Kidney (tissue), 14 donors: ENCODE data around the gene TACC3. TPM values are rescaled to one million over a fixed set of nuclear protein-coding genes. Genes with fewer than 3 reads are reported as not detected.

Source experiments
- DNase-seq, 5 donors: peaks; one replicate each; pipeline ENCODE4 v3.0.0-alpha.2; 2013 to 2020
- FAIRE-seq: peaks from 2 replicates; lab custom pipeline; 2012; peaks lifted over from hg19 to GRCh38; lab: Jason Lieb, UNC
- H3K27ac ChIP-seq, 2 donors: one replicate each; pipeline ENCODE4 v1.7.0; 2013; ENCODE audit warnings: low read depth in 2 of 2, low read length in 2 of 2, inconsistent platforms in 1 of 2
- H3K27me3 ChIP-seq: one replicate; pipeline ENCODE4 v1.7.1; 2013; ENCODE audit warnings: low read length, inconsistent platforms; ENCODE audit not compliant: control insufficient read depth, insufficient read depth
- H3K36me3 ChIP-seq, 3 donors: one replicate each; pipeline versions ENCODE4 v1.7.0 to v1.7.1; 2013; ENCODE audit warnings: low read length in 3 of 3, control low read depth in 1 of 3, inconsistent platforms in 1 of 3; ENCODE audit not compliant: insufficient read depth in 3 of 3, control insufficient read depth in 2 of 3
- H3K4me1 ChIP-seq, 3 donors: one replicate each; pipeline versions ENCODE4 v1.7.0 to v1.7.1; 2013; ENCODE audit warnings: low read length in 3 of 3, inconsistent platforms in 1 of 3, low read depth in 1 of 3; ENCODE audit not compliant: control insufficient read depth in 2 of 3, insufficient read depth in 2 of 3
- H3K4me3 ChIP-seq, 3 donors: one replicate each; pipeline versions ENCODE4 v1.7.0 to v1.8.1; 2013; ENCODE audit warnings: low read length in 3 of 3, control low read depth in 1 of 3, inconsistent platforms in 1 of 3
- H3K9ac ChIP-seq, 3 donors: one replicate each; pipeline versions ENCODE4 v1.7.0 to v1.7.1; 2013; ENCODE audit warnings: low read length in 3 of 3, control low read depth in 1 of 3, inconsistent platforms in 1 of 3
- H3K9me3 ChIP-seq, 3 donors: one replicate each; pipeline versions ENCODE4 v1.7.0 to v1.7.1; 2013; ENCODE audit warnings: low read length in 3 of 3, control low read depth in 1 of 3, inconsistent platforms in 1 of 3; ENCODE audit not compliant: control insufficient read depth in 2 of 3, insufficient read depth in 1 of 3
- CTCF ChIP-seq: IDR thresholded peaks from 3 replicates; pipeline ENCODE4 v1.5.1; 2012; ENCODE audit warnings: mild to moderate bottlenecking, moderate library complexity, borderline replicate concordance; ENCODE audit not compliant: insufficient read depth; ENCODE audit errors: extremely low read depth
- intact Hi-C: fragments of 100-400 bp; cut with DNase I; formaldehyde crosslinking; loops from one replicate; pipeline ENCODE4 v1.11.1; 2022
- polyA plus RNA-seq: library from polyadenylated mRNA; stranded (reverse); fragments of 350-450 nt; fragmentation: Illumina TruSeq; extraction: RNeasy Lipid Tissue Mini Kit (QIAGEN cat#74804); gene quantifications from one replicate; pipeline ENCODE4 v1.2.3, GENCODE V29; 2014; ENCODE audit warnings: low read depth, low replicate concordance; ENCODE audit not compliant: insufficient read depth
- total RNA-seq: library from RNA; stranded (reverse); fragmentation: NEBNext Ultra II Directional; extraction: Animal tissue kit (Norgen Biotek cat#: 25700); gene quantifications from one replicate; pipeline ENCODE4 v1.2.1, GENCODE V29; 2021
- donor health status: control.
- donor health status: control.
- donor health status: control.
- donor health status: control.
- donor health status: control.
- donor health status: DM: yes; HTN: yes; CAD: no.
- donor health status: Normal renal cell carcinoma (clear cell type).

The TACC3 gene
- total and polyA plus RNA-seq, 2 donors from 2014 or later = 4.9 to 12.2 TPM

GRCh38 chr4:1768367-1769034 is 47.2 kb downstream of the TACC3 start:
- no peak for TF ChIP-seq CTCF
- DNase-seq (peak in 4 of 5 donors; percentile 70 to 86 (median 80)), FAIRE-seq (no peak)
- Histone ChIP-seq H3K27me3 (no peaks in the 10 kb centered on the region), H3K4me3 (peak overlapping the region in 1 of 3 donors; percentile 13), H3K27ac (peak overlapping the region in 1 of 2 donors; percentile 63), H3K4me1 (peaks cover 0 to 20% (median 3%) of the 10 kb centered on the region in 3 donors), H3K9me3 (no peaks in the 10 kb centered on the region), H3K36me3 (no peaks in the 10 kb centered on the region), H3K9ac (peak overlapping the region in 1 of 3 donors; percentile 7)
- intact Hi-C loops = no loop called here

GRCh38 chr4:1769692-1770091 is 48.4 kb downstream of the TACC3 start:
- no peak for FAIRE-seq
- no peak overlapping the region for H3K4me3 ChIP-seq
- H3K9me3 ChIP-seq = no peaks in the 10 kb centered on the region
- intact Hi-C loops = no loop called here
- no peak overlapping the region for H3K9ac ChIP-seq
- H3K27ac ChIP-seq = no peak overlapping the region
- H3K27me3 ChIP-seq = no peaks in the 10 kb centered on the region
- DNase-seq = no peak
- TF ChIP-seq CTCF = no peak
- H3K4me1 ChIP-seq = peaks cover 0 to 17% (median 3%) of the 10 kb centered on the region in 3 donors
- no peaks in the 10 kb centered on the region for H3K36me3 ChIP-seq

- FAIRE-seq (no peak), DNase-seq (peak in 4 of 5 donors; percentile 51 to 79 (median 70))
- H3K9ac ChIP-seq = no peak overlapping the region
- no peaks in the 10 kb centered on the region for H3K27me3 ChIP-seq
- intact Hi-C loops = no loop called here
- H3K9me3 ChIP-seq = no peaks in the 10 kb centered on the region
- H3K4me1 ChIP-seq = peaks cover 0 to 17% (median 3%) of the 10 kb centered on the region in 3 donors
- H3K4me3 ChIP-seq = no peak overlapping the region
- H3K36me3 ChIP-seq = no peaks in the 10 kb centered on the region
- no peak overlapping the region for H3K27ac ChIP-seq
- TF ChIP-seq CTCF = no peak
Observed at GRCh38 chr4:1770245-1770644, 48.9 kb downstream of the TACC3 start.

GRCh38 chr4:1770791-1771231 is 49.5 kb downstream of the TACC3 start:
- Histone ChIP-seq H3K36me3 (no peaks in the 10 kb centered on the region), H3K9me3 (no peaks in the 10 kb centered on the region), H3K27me3 (no peaks in the 10 kb centered on the region), H3K9ac (no peak overlapping the region), H3K4me3 (no peak overlapping the region), H3K27ac (no peak overlapping the region), H3K4me1 (peaks cover 0 to 18% (median 3%) of the 10 kb centered on the region in 3 donors)
- intact Hi-C loops = no loop called here
- DNase-seq (no peak), FAIRE-seq (no peak)
- no peak for TF ChIP-seq CTCF
